Bronchial epithelial cell (primary cell): Measurements from ENCODE around the gene RAB7B. TPM values are rescaled to one million over a fixed set of nuclear protein-coding genes. Genes with fewer than 3 reads are reported as not detected.

Experiments used
- DNase-seq: peaks from one replicate; pipeline ENCODE4 v3.0.0-alpha.2; 2010; ENCODE audit warnings: low read depth
- FAIRE-seq: peaks from 2 replicates; lab custom pipeline; 2011; peaks lifted over from hg19 to GRCh38; lab: Jason Lieb, UNC
- H3K27me3 ChIP-seq: 2 replicates; pipeline ENCODE4 v1.5.1; 2011; ENCODE audit warnings: low read length; ENCODE audit not compliant: control insufficient read depth, insufficient read depth
- H3K36me3 ChIP-seq: 2 replicates; pipeline ENCODE4 v1.5.1; 2011; ENCODE audit warnings: low read length; ENCODE audit not compliant: control insufficient read depth, insufficient read depth
- H3K4me3 ChIP-seq: 2 replicates; pipeline ENCODE4 v1.5.1; 2011; ENCODE audit warnings: mild to moderate bottlenecking, low read depth, low read length, control low read depth
- CTCF ChIP-seq: IDR thresholded peaks from 2 replicates; pipeline ENCODE4 v1.5.1; 2011; ENCODE audit warnings: mild to moderate bottlenecking, moderate library complexity, low read length, control low read depth, inconsistent platforms; ENCODE audit not compliant: insufficient read depth, severe bottlenecking
- total RNA-seq: library from RNA; depleted of rRNA; stranded (reverse); fragments of >200 nt; gene quantifications from 2 replicates; pipeline ENCODE4 v1.2.1, GENCODE V29; 2014

Gene RAB7B
- total RNA-seq, 1 donor from 2014 or later, result 2.9 TPM

GRCh38 chr1:206012086-206012859 lies 9.1 kb upstream of the RAB7B start:
- FAIRE-seq, result no peak
- no peak overlapping the region for H3K4me3 ChIP-seq
- no peak for TF ChIP-seq CTCF
- DNase-seq, result no peak
- H3K36me3 ChIP-seq, result no peaks in the 10 kb centered on the region
- no peaks in the 10 kb centered on the region for H3K27me3 ChIP-seq

- no peaks in the 10 kb centered on the region for H3K27me3 ChIP-seq
- no peak for TF ChIP-seq CTCF
- H3K36me3 ChIP-seq, result no peaks in the 10 kb centered on the region
- no peak for DNase-seq
- FAIRE-seq, result no peak
- no peak overlapping the region for H3K4me3 ChIP-seq
Measured at GRCh38 chr1:206011057-206011456, 7.9 kb upstream of the RAB7B start.

- no peak for TF ChIP-seq CTCF
- H3K27me3 ChIP-seq, result no peaks in the 10 kb centered on the region
- FAIRE-seq, result no peak
Measured at GRCh38 chr1:206010060-206010459, 6.9 kb upstream of the RAB7B start.

GRCh38 chr1:206006946-206007345 lies 3.8 kb upstream of the RAB7B start:
- DNase-seq (no peak), FAIRE-seq (no peak)
- no peak for TF ChIP-seq CTCF

More at GRCh38 chr1:206010060-206010459, 6.9 kb upstream of the RAB7B start:
- DNase-seq, result no peak
- Histone ChIP-seq H3K4me3 (no peak overlapping the region), H3K36me3 (no peaks in the 10 kb centered on the region)

GRCh38 chr1:206005778-206006180 lies 2.6 kb upstream of the RAB7B start:
- FAIRE-seq (no peak), DNase-seq (no peak)
- TF ChIP-seq CTCF, result no peak
- Histone ChIP-seq H3K36me3 (no peaks in the 10 kb centered on the region), H3K4me3 (no peak overlapping the region), H3K27me3 (no peaks in the 10 kb centered on the region)

More at GRCh38 chr1:206006946-206007345, 3.8 kb upstream of the RAB7B start:
- no peak overlapping the region for H3K4me3 ChIP-seq
- H3K27me3 ChIP-seq, result no peaks in the 10 kb centered on the region
- H3K36me3 ChIP-seq, result no peaks in the 10 kb centered on the region

- no peak for TF ChIP-seq CTCF
- DNase-seq (no peak), FAIRE-seq (no peak)
- peaks cover 3% of the 10 kb centered on the region for H3K36me3 ChIP-seq
- H3K4me3 ChIP-seq, result no peak overlapping the region
- no peaks in the 10 kb centered on the region for H3K27me3 ChIP-seq
Measured at GRCh38 chr1:206005234-206005633, 2.0 kb upstream of the RAB7B start.
